ENCODE data around the gene TMEM134. TPM values are rescaled to one million over a fixed set of nuclear protein-coding genes. Genes with fewer than 3 reads are reported as not detected.

Gene TMEM134
- total and polyA plus RNA-seq, 2 of the 4 experiments (the other 2 are of a cell fraction), result 12.5 to 55.0 TPM

DNA sequence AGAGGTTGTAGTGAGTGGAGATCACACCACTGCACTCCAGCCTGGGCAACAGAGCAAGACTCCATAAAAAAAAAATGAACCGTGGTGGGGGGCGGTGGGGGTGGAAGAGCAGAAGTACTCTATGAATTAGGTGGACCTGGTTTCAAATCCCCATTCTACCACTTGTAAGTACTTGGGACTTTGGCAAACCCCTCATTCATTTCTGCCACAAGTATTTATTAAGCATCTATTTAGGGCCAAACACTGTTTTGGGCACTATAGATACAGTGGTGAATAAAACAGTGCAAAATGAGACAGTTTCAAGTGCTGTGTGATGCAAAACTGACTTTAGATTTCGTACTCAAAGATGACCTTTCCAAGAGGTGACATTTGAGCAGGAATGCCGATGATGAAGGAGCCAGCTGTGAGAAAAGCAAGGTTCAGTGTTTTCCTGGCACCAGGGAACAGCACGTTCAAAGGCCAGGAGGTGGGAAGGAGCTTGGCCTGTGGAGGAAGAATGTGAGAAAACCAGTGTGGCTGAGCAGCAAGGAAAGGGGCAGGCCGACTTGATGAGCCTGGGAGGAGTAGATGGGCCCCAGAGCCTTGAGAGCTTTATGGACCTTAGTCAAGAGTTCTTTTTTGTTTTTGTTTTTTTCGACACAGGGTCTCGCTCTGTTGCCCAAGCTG, 1.4 kb upstream of the TMEM134 start:
- Histone ChIP-seq H2AK9ac (replicated peaks; ENCODE audit: low read depth, low read length, poor library complexity) (no peak overlapping the region), H3K9ac (ENCODE audit: low read depth, low read length) (no peak overlapping the region), H3K18ac (ENCODE audit: low read depth, low read length) (no peak overlapping the region), H3K4me3 (ENCODE audit: insufficient read depth, low read depth, low read length) (no peak overlapping the region), H3K4ac (ENCODE audit: low read depth, low read length) (no peak overlapping the region), H3K4me1 (ENCODE audit: control insufficient read depth, insufficient read depth, low read length) (peaks cover 4% of the 10 kb centered on the region), H2AK5ac (ENCODE audit: low read depth, low read length) (no peak overlapping the region), H2BK20ac (ENCODE audit: low read depth, low read length) (no peak overlapping the region), H3K4me2 (ENCODE audit: low read depth, low read length) (no peak overlapping the region), H4K8ac (ENCODE audit: low read depth in 2 of 2, low read length in 2 of 2) (no peak overlapping the region; a peak in 1 of 4 replicates), H2BK5ac (ENCODE audit: low read depth, low read length, poor library complexity, severe bottlenecking) (no peak overlapping the region), H4K91ac (ENCODE audit: insufficient read depth, low read depth, low read length) (no peak overlapping the region), H2BK15ac (ENCODE audit: low read depth, low read length) (no peak overlapping the region), H2BK120ac (ENCODE audit: low read depth, low read length) (no peak overlapping the region), H3K27me3 (ENCODE audit: control insufficient read depth, insufficient read depth, low read length) (peaks cover 3% of the 10 kb centered on the region), H3K14ac (replicated peaks; ENCODE audit: low read depth, low read length) (no peak overlapping the region), H2AFZ (replicated peaks; ENCODE audit: low read length, poor library complexity) (no peak overlapping the region), H3K79me1 (ENCODE audit: low read depth in 1 of 2, low read length in 2 of 2) (peaks cover 0 to 11% of the 10 kb centered on the region in 2 experiments; a peak in 2 of 4 replicates), H3K27ac (ENCODE audit: insufficient read depth, low read length) (no peak overlapping the region), H3K36me3 (ENCODE audit: control insufficient read depth, insufficient read depth, low read length) (peaks cover 2% of the 10 kb centered on the region; the same call in 1 of the 2 replicates), H3K23ac (ENCODE audit: low read depth, low read length) (no peak overlapping the region), H3K56ac (ENCODE audit: extremely low read depth, insufficient read depth, low read length) (no peak overlapping the region), H4K20me1 (ENCODE audit: insufficient read depth, low read length) (no peaks in the 10 kb centered on the region), H4K5ac (ENCODE audit: low read depth, low read length) (no peak overlapping the region), H3K9me1 (ENCODE audit: insufficient read depth, low read length) (peaks cover 3% of the 10 kb centered on the region; the same call in 1 of the 2 replicates), H3K9me3 (ENCODE audit: control insufficient read depth, insufficient read depth, low read length) (no peaks in the 10 kb centered on the region)
- intact Hi-C loops (cut with micrococcal nuclease), result no loop called here
- ATAC-seq (ENCODE audit: low read depth) (no peak), DNase-seq (no peak)
- TF ChIP-seq, protein P1, sequence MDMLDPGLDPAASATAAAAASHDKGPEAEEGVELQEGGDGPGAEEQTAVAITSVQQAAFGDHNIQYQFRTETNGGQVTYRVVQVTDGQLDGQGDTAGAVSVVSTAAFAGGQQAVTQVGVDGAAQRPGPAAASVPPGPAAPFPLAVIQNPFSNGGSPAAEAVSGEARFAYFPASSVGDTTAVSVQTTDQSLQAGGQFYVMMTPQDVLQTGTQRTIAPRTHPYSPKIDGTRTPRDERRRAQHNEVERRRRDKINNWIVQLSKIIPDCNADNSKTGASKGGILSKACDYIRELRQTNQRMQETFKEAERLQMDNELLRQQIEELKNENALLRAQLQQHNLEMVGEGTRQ (IDR thresholded peaks at IDR 0.05; ENCODE audit: low read depth, low read length), result no peak
- TF ChIP-seq FOS (IDR thresholded peaks at IDR 0.05; ENCODE audit: low read depth, low read length), result no peak
- TF ChIP-seq SMC3 (IDR thresholded peaks at IDR 0.05; ENCODE audit: low read depth, low read length), result no peak
- TF ChIP-seq BHLHE40 (IDR thresholded peaks at IDR 0.05; ENCODE audit: low read depth, low read length), result no peak
- TF ChIP-seq MAZ (IDR thresholded peaks at IDR 0.05; ENCODE audit: borderline replicate concordance, low read depth, low read length), result no peak
- no peak for TF ChIP-seq CEBPB (IDR thresholded peaks at IDR 0.05; ENCODE audit: low read depth, low read length)
- TF ChIP-seq MAFK (IDR thresholded peaks at IDR 0.05; ENCODE audit: low read depth, low read length), result no peak
- no peak for TF ChIP-seq CHD1 (IDR thresholded peaks at IDR 0.05; ENCODE audit: low read depth, low read length)
- TF ChIP-seq NFE2L2 (IDR thresholded peaks at IDR 0.05; ENCODE audit: low read depth, low read length), result no peak
- TF ChIP-seq, protein P2, sequence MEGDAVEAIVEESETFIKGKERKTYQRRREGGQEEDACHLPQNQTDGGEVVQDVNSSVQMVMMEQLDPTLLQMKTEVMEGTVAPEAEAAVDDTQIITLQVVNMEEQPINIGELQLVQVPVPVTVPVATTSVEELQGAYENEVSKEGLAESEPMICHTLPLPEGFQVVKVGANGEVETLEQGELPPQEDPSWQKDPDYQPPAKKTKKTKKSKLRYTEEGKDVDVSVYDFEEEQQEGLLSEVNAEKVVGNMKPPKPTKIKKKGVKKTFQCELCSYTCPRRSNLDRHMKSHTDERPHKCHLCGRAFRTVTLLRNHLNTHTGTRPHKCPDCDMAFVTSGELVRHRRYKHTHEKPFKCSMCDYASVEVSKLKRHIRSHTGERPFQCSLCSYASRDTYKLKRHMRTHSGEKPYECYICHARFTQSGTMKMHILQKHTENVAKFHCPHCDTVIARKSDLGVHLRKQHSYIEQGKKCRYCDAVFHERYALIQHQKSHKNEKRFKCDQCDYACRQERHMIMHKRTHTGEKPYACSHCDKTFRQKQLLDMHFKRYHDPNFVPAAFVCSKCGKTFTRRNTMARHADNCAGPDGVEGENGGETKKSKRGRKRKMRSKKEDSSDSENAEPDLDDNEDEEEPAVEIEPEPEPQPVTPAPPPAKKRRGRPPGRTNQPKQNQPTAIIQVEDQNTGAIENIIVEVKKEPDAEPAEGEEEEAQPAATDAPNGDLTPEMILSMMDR (conservative IDR thresholded peaks at IDR 0.05; ENCODE audit: low read depth, low read length), result no peak
- TF ChIP-seq RFX5 (IDR thresholded peaks at IDR 0.05; ENCODE audit: low read depth, low read length), result no peak
- no peak for TF ChIP-seq ELK1 (IDR thresholded peaks at IDR 0.05; ENCODE audit: borderline replicate concordance, low read depth, low read length)
- TF ChIP-seq POLR2A (IDR thresholded peaks at IDR 0.05; ENCODE audit: low read depth, low read length), result no peak
- TF ChIP-seq RAD21 (IDR thresholded peaks at IDR 0.05; ENCODE audit: low read length), result no peak
- no TSS peak for BruUV-seq (replicated peaks)
- dilution Hi-C loops (cut with HindIII; ENCODE audit: low sequenced_read_pairs, unreplicated experiment), result no loop called here
- CTCF ChIA-PET, result no interaction called here
- WGBS, 2 experiments (ENCODE audit: extremely low coverage in 2 of 2, insufficient read length in 1 of 2), result 62% methylated on average over 3 of the region's 8 CpGs; no CpG with 5 or more reads in 1 of the 2 experiments
- POLR2A ChIA-PET (ENCODE audit: unreplicated experiment), result interaction anchor here (1.3 kb wide), 1 partner anchor 69 kb away, joined by 4 read pairs; the partner anchor contains the start of gene PPP1CA
- in situ Hi-C loops (cut with MboI; ENCODE audit: low sequenced_read_pairs), result no loop called here

Measured in IMR-90 (cell line).